COLO829 (cell line): ENCODE results near the gene NXN.
"Not testable (repeated sequence)": the region's sequence is repeated elsewhere in the genome, so short reads cannot be mapped to it uniquely, and the experiment has no call there.

Experiments used
- DNase-seq: peaks from one replicate; pipeline ENCODE4 v3.0.0; 2012; ENCODE audit warnings: low spot score

NXN gene

DNA sequence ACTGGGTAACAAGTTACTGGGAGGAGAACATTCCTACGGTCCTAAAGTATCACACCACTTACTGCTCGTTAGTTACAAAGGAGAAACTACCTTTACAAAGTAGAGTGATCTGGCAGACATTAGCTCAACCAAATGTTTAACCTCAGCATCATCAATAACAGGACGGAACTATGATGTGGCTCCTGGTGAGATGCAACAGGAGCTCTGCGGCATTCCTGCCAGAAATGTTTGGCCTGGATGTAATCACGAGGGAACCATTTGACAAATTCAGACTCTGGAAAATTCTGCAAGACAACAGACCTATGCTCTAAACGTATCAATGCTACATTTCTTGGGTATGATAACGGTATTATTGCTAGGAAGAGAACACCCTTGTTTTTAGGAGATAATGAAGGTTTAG is 117.0 kb downstream of the NXN start:
- DNase-seq, result no peak

DNA sequence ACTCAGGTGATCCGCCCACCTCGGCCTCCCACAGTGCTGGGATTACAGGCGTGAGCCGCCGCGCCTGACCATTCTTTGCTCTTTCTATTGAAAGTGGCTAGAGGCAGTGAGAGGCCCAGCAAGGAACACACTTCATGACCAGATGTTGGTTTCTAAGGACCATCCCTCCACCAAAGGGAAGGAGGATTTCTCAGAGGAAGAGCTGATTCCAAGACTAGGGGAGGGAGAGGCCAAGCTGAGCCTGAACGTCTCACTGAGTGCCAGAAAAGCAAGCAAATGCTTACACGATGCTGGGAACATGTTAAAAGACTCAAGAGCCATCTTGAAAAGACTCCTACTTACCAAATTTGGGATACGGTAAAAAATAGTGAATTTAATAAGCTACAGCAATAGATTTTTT is 118.2 kb downstream of the NXN start:
- no peak for DNase-seq

DNA sequence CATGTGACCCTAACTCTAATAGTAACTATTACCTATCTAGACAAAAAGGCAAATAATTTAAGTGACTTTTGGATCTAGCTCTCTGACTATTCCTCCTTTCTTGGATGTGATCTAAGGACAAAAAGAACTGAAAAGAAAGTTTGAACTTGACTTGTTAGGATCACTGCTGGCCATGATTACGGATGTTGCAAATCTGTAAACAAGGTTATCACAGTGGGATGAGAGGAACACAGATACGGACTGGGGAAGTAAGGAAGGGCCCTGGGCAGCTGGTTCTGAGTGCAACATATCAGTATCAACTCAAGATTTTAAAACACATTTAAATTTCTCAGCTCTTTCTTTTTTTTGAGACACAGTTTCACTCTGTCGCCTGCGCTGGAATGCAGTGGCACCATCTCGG is 118.8 kb downstream of the NXN start:
- no peak for DNase-seq

DNA sequence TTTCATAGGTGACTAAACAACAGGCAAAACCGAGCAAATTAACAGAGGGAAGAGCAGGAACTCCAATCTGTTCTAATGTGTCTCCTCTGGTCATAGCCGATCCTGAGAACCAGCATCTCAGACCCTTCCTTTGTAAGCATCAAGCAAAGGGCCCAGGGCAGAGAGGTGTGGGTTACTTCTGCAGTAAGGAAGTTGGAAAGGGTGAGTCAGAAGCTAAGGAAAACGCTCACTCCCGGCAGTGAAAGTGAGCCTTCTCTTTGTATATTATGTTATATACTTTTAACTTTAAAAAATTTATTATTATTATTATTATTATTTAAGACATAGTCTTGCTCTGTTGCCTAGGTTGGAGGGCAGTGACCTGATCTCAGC is 119.8 kb downstream of the NXN start:
- no peak for DNase-seq

DNA sequence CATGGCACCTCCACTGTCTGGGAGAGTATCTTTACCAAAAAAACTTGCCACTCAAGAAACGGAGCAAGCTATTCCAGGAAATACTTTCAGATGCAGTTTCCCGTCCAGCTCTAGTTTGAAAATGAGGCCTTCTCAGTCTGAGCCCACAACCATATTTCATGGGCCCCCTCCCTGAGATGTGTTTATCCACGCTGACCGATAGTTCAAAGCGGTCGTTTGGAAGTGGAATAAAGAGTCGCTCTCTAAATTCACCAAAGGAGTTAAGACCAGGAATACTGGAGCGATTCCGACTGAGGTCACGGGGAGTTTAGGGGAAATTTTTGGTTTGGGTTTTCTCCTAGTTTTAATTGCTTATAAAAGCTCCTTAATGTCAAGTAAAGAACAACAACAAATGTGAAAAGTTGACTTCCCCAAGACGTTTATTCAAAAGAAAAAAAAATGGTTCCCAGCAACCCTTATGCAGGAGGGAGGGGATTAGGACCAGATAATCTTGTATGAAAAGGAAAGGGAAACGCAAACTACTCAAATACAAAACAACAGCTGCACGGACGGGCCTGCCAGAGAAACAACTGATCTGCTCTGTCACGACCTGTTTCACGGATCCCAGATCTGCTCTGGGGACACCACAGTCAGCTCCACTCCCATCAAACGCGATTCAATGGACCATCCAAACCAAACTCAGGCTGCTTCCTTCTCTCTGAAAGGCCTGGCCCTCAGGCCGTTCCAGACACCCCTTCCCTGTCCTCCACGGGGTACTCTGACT is 120.3 kb downstream of the NXN start:
- no peak for DNase-seq

DNA sequence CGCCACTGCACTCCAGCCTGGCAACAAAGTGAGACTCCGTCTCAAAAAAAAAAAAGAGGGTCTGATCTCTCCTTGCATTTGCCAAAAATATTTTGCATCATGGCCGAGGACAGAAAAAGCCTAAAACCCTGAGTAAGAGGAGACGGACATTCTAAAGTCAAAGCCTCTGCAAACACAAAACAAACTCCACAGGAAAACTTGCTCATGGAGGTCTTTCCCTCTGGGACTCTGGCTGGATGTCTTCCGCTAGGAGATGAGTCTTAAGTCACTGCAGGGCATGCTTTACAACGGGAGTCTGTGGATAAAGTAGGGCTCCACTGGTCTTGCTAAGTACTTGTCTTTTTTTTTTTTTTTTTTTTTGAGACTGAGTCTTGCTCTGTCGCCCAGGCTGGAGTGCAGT is 123.4 kb downstream of the NXN start:
- no peak for DNase-seq

DNA sequence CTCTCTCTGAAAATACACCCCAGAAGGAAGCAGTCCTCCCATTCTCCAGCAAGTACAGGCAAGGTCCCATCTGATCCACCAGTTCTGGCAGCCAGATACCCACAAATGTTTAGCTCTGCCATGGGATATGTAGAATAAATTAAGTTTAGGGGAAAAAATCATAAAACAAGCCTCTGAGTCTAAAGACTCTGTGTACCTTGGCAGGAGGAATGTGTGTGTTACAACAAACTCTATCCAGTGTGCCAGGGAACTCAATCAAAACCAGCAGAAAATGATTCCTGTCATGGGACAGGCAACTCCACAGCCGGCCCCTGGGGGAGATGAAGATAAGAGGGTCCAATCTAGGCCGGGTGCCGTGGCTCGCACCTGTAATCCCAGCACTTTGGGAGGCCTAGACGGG is 124.0 kb downstream of the NXN start:
- no peak for DNase-seq

DNA sequence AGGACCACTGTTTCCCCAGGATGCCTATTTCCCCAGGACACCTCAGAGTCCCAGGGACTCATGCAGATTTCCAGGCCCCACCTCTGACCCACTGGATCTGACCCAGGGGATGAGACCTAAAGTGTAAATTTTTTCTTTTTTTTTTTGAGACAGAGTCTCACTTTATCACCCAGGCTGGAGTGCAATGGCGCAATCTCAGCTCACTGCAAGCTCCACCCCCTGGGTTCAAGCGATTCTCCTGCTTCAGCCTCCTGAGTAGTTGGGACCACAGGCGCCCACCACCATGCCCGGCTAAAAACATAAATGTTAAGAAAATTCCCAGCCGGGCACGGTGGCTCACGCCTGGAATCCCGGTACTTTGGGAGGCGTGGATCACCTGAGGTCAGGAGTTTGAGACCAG is 126.7 kb downstream of the NXN start:
- DNase-seq, result not testable (repeated sequence)

DNA sequence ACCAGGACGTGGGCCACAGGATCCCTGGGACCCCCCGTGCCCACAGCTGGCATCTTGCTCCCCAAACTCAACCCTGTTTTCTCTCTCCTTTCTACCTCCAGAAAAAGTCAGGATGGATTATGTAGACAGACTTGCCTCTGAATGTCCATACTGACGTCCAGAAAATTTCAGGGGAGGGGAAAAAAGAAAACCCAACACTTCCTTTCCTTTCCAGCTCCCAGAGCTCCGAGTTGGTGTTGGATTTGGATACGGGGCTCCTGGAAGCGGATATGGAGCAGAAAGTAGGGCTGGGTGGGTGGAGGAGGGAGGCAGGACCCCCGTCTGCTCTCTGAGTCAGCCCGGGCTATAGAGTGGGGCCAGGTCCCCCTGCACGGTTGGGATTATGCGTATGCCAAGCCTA is 127.2 kb downstream of the NXN start:
- no peak for DNase-seq

DNA sequence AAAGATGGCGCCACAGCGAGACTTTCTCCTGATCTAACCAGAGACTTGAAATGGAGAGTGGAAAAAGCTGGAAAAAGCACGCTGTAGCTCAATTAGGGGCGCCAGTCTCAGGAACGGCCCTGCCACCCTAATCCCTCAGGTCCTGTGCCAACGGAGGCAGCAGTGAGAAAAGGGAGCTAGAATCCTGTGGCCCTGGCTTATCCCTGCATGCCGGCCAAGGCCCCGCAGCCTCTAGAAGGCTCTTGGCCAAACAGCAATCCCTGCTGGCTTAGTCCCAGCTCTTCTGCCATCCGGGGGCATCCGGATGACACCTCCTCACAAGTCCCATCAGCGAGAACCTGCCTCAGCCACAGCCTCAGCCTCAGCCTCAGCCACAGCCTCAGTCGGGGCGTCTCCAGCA is 127.7 kb downstream of the NXN start:
- no peak for DNase-seq

DNA sequence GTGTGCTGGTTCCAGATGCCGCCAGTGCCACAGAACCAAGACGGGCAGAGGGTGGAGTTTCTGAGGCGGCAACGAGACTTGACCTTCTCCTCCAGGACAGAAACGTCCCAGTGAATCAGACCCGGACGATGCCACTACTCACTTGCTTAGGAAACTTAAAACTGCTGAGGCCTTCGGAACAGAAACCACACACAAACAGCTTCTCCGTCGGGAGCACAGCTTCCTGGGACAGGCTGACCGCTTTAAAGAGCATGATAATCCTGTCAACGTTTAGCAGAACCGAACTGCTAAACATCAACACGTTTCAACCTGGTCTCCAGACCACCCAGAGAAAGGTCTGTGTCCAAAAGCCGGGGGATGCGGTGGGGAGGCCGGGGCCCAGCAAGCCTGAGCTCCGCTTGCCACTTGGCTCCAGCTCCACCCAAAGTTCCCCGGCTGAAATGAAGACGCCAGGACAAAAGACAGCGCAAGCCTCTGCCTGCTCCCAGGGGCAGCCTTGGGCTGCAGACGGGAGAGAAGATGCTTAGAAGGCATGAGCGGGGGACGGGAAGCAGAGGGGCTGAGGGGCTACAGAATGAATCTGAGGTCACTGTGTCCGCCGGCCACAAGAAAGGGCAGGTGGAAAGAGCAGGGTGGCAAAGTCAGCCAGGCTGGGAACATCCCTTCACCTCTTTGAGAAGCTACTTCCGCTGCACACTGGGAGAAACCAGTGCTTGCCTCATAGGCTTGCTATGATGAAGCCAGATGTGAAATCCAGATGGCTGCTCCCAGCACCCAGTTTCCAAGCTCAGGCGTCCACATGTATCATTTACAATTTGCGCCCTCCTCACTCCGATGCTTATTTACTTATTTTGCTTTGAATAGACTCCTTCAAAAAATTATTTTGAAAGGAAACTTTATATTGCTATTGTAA is 128.5 kb downstream of the NXN start:
- no peak for DNase-seq

DNA sequence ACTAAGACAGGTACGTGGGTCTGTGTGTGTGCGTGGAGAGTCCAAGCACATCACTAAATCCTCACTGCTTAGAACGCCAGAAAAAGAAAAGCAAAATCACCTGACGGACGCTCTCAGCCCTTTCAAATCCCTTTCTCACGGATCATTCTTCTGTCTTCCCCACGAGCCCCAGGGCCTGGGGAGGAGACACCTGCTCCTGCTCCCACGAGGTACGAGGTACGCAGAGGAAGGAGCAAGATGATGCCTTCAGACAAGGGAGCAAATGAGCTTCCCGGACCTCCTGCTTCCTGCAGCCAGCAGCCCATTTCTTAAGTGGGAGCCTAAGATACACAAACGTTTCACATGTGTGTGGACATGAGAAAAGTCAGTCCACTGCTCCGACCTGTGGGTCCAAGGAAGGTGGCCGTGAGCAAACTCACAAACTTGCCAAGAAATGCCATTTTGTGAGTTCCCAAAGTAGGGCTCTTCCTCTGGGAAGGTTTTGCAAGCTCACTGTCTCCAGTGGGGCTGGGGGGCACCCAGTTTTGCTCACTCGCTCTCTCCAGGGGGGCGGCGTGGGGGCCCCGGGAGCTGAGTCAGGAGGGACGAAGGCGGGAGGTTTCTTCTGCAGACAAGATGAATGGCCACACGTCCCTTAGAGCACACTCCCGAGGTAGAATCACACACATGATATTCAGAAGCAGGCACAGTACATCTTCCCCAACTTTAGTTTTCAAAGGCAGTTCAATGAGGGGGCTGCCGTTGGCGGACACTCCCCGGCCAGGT is 129.3 kb downstream of the NXN start:
- no peak for DNase-seq

DNA sequence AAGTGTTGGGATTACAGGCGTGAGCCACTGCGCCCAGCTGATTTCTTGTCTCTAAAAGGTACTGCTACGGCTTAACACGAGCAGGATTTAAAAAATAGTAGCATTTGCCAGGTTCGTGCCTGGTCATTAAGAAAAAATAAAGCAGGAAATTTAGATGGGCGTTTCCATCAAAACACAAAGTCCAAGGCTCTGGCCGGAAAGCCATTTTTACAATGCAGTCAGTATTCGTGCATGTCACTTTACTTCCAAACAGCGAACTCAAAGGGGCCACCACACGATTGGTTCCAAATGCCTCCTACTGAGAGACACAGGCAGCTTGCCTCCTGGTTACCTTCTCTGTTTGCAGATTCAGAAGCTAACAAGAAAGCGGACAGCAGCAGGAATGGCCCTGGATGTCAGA is 131.2 kb downstream of the NXN start:
- no peak for DNase-seq

DNA sequence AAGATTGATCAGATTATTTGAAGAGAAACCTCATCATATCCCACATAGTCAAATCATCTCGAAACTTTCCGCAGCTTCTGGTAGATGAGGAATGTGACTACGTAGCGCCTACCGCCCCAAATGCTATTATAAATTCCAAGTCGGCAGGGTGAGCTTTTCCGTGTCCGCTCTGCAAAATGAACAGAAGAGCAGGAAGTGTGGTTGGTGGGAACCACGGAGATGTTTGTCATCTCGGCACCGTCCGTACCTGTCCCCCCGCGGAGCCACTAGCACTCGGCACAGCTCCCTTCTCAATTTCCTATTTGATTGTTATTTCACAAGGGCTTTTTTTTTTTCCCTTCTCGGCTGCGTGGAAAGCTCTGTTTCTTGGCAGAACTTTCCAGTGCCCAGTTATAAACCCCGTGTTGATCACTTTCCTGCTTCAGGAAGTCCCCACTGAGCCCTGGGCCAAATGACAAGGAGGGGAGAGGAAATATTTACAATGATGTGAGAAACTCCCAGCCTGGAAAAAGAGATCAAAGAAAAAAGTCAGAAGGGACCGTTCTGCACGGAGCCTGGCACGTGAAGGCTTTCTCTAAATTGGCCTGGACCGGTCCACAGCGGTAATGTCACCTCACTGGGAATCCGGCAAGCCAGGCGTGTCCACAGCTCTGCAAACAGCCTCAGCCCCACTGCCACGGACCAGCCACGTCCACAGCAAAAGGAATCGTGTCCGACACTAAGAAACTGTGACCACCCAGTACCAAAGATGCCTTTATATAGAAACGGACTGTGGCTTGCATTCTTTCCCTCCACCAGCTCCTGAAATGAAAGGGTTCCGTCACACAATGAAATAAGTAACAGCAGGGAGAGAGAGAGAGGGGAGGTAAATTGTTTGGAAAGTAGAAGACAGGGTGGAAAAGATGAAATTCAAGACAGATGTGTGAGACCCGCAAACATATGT is 132.4 kb downstream of the NXN start:
- DNase-seq, result no peak

DNA sequence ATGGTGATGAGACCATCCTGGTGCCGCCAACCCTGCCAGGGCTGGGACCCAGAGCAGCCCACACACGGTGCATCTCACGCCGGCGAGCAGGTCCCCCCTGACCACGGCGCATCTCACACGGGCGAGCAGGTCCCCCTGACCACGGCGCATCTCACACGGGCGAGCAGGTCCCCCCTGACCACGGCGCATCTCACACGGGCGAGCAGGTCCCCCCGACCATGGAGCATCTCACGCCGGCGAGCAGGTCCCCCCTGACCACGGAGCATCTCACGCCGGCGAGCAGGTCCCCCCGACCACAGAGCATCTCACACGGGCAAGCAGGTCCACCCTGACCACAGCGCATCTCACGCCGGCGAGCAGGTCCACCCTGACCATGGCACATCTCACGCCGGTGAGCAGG is 138.3 kb downstream of the NXN start:
- DNase-seq, result no peak

DNA sequence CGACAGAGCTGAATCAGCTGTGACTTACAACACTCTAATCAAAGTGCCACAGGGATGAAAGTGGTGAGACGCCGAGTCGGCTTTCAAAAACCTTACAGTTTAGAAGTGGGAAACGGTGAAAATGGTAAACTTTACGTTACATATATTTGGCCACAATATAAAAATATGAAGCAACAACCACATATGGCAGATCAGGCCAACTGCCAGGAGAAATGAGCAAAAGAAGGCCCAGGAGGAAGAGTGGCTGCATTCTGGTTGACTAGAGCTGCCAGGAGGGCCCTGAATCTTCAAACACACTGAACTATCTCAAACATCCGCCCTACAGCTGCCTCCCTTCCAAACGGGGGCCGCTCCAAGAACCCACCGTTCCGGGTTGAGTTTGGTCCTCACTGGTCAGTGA is 141.1 kb downstream of the NXN start:
- no peak for DNase-seq

DNA sequence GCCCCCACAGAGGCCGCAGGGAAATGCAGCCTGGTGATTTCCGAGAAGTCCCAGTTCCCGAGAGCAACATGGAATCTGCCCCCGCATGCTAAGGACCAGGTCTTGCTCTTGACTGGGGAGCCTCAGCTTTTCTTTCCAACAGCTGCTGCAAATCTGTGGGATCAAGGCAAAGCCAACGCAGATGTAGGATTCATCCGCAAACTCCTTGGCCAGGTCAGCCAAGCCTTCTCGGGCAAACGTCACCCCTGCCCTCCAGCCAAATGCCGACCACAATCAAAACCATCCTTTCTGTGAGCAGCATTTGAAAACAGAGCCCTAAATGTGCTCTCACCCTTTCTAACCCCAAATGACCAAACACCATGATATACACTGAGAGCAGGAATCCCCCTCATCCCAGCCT is 143.4 kb downstream of the NXN start:
- DNase-seq, result no peak

DNA sequence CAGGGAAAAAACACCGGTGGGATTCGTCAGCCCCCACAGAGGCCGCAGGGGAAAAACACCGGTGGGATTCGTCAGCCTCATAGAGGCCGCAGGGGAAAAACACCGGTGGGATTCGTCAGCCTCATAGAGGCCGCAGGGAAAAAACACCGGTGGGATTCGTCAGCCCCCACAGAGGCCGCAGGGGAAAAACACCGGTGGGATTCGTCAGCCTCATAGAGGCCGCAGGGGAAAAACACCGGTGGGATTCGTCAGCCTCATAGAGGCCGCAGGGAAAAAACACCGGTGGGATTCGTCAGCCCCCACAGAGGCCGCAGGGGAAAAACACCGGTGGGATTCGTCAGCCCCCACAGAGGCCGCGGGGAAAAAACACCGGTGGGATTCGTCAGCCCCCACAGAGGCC is 143.9 kb downstream of the NXN start:
- DNase-seq, result not testable (repeated sequence)

DNA sequence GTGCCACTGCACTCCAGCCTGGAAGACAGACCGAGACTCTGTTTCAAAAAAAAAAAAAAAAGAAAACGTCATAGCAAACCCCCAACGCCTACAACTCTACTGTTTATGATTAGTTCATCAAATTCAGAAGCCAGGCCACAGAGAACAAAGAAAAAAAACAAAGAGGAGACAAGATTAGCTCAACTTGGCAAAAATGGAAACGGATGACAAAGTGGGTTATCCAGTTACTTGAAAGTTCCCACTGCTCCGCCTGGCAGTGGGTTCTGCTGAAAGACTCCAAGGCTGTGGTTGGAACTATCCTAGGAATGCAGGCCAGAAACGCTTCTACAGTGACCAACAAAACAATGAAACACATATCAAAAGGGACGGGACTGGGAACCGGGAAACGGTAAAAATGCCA is 144.3 kb downstream of the NXN start:
- no peak for DNase-seq

DNA sequence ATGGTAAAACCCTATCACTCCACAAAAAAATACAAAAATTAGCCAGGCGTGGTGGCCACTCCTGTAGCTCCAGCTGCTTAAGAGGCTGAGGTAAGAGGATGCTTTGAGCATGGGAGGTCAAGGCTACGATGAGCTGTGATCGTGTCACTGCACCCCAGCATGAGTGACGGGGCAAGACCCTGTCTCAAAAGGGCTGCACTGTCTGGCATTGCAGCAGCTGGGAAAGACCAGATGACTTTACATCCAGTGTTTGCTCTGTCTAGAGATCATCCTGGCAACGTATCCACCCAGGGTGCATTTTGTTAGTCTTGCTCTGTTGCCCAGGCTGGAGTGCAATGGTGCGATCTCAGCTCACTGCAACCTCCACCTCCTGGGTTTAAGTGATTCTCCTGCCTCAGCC is 145.4 kb downstream of the NXN start:
- no peak for DNase-seq

DNA sequence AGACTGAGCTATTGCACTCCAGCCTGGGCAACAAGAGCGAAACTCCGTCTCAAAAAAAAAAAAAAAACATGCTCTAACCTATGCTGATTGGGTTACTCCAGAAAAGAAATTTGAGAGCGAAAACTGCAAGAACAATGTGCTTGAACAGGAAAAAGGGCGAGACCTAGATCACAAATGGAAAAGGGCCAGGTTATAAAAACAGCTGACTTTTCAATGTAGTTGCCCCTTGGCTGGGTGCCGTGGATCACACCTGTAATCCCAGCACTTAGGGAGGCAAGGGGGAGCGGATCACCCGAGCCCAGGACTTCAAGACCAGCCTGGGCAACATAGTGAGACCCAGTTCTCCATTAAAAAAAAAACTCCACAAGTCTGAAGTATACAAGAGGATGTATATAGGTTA is 148.6 kb downstream of the NXN start:
- DNase-seq, result no peak

DNA sequence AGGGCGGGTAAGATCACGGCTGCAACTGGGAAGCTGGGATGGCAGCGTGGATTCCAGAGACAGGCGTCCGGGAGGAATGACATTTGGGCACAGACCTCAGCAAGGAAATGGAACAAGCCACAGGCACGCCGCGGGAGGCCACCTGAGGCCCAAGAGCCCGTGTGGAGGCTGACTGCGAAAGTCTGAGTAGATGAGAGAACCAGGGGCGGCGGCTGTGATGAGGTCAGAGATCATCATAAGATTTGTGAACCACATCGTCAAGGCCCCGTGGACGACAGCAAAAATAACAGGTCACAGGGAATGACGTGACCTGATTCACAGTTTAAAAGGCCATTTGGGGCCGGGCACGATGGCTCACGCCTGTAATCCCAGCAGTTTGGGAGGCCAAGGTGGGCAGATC is 149.2 kb downstream of the NXN start:
- no peak for DNase-seq
